A673 (cell line): Measurements from ENCODE around the gene RPRD1B. TPM values are rescaled to one million over a fixed set of nuclear protein-coding genes. Genes with fewer than 3 reads are reported as not detected.

Experiments used
- BruUV-seq: library from RNA; stranded (reverse); fragments of 400-500 nt; replicated peaks from 2 replicates; lab custom pipeline; 2021; lab: Mats Ljungman, UMichigan
- CTCF ChIA-PET: fragments of 300-600 bp; sonication (Branson Sonifier 250); formaldehyde crosslinking; loops from one replicate; lab custom pipeline; 2022; ENCODE audit warnings: antibody characterized with exemption; lab: Charles Lee
- POLR2A ChIA-PET: fragments of 300-600 bp; sonication (Branson Sonifier 250); formaldehyde crosslinking; loops from one replicate; lab custom pipeline; 2022; ENCODE audit warnings: antibody characterized with exemption; ENCODE audit not compliant: low non-redundant PET; lab: Charles Lee
- DNase-seq: peaks from one replicate; pipeline ENCODE4 v3.0.0-alpha.2; 2015; ENCODE audit warnings: low spot score
- H3K27ac ChIP-seq: fragments of 200-600 bp; sonication (generic); 2 replicates; pipeline ENCODE4 v1.5.1; 2016; ENCODE audit warnings: mixed run types, low read depth, mild to moderate bottlenecking, mixed read lengths, antibody characterized with exemption, low read length; ENCODE audit not compliant: poor library complexity, severe bottlenecking
- H3K27me3 ChIP-seq: fragments of 200-600 bp; sonication (generic); replicated peaks from 2 replicates; pipeline ENCODE4 v1.6.1; 2017; ENCODE audit warnings: mixed run types, low read depth, mild to moderate bottlenecking, mixed read lengths, antibody characterized with exemption, low read length; ENCODE audit not compliant: insufficient read depth, poor library complexity
- H3K36me3 ChIP-seq: fragments of 200-600 bp; sonication (generic); 2 replicates; pipeline ENCODE4 v1.6.1; 2016; ENCODE audit warnings: mixed run types, mild to moderate bottlenecking, mixed read lengths, antibody characterized with exemption, low read length; ENCODE audit not compliant: insufficient read depth, poor library complexity, severe bottlenecking
- H3K4me1 ChIP-seq: fragments of 200-600 bp; sonication (generic); 2 replicates; pipeline ENCODE4 v1.6.1; 2017; ENCODE audit warnings: mixed run types, mild to moderate bottlenecking, mixed read lengths, antibody characterized with exemption, low read length; ENCODE audit not compliant: insufficient read depth, poor library complexity, severe bottlenecking
- H3K4me3 ChIP-seq: fragments of 200-600 bp; sonication (generic); 2 replicates; pipeline ENCODE4 v1.5.1; 2016; ENCODE audit warnings: low read depth, mixed run types, mild to moderate bottlenecking, mixed read lengths, low read length; ENCODE audit not compliant: poor library complexity, severe bottlenecking
- H3K9me3 ChIP-seq: fragments of 200-600 bp; sonication (generic); 2 replicates; pipeline ENCODE4 v1.6.1; 2016; ENCODE audit warnings: mixed run types, low read depth, mild to moderate bottlenecking, mixed read lengths, antibody characterized with exemption, low read length; ENCODE audit not compliant: poor library complexity, severe bottlenecking
- CTCF ChIP-seq: fragments of 300-800, 200-600 bp; sonication (generic); conservative IDR thresholded peaks from 2 replicates; pipeline ENCODE4 v1.5.1; 2017; ENCODE audit warnings: low read depth, mild to moderate bottlenecking, antibody characterized with exemption, low read length, moderate library complexity, mixed read lengths
- EZH2 ChIP-seq: fragments of 200-600 bp; sonication (generic); IDR thresholded peaks from 2 replicates; pipeline ENCODE4 v1.6.1; 2017; ENCODE audit warnings: borderline replicate concordance, low read depth, mild to moderate bottlenecking, mixed read lengths, antibody characterized with exemption, low read length; ENCODE audit not compliant: poor library complexity, severe bottlenecking
- intact Hi-C: fragments of 100-400 bp; cut with micrococcal nuclease; formaldehyde crosslinking; loops from one replicate; pipeline ENCODE4 v1.10.0; 2022; ENCODE audit not compliant: unreplicated experiment
- total RNA-seq: library from RNA; stranded (reverse); gene quantifications from 2 replicates; pipeline ENCODE4 v1.2.3, GENCODE V29; 2021

Gene RPRD1B
- total RNA-seq, 1 experiment from 2014 or later = 36.1 TPM

- TF ChIP-seq CTCF = no peak
- TF ChIP-seq EZH2 = no peak
- Histone ChIP-seq H3K9me3 (no peaks in the 10 kb centered on the region), H3K27me3 (no peaks in the 10 kb centered on the region), H3K4me1 (no peaks in the 10 kb centered on the region), H3K36me3 (no peaks in the 10 kb centered on the region), H3K27ac (no peak overlapping the region), H3K4me3 (no peak overlapping the region)
- ChIA-PET POLR2A (no interaction called here), CTCF (no interaction called here)
- intact Hi-C loops = no loop called here
- BruUV-seq = no TSS peak
- DNase-seq = no peak
Observed at GRCh38 chr20:38024496-38024895, 9.1 kb upstream of the RPRD1B start.

- Histone ChIP-seq H3K4me1 (peaks cover 8% of the 10 kb centered on the region), H3K9me3 (no peaks in the 10 kb centered on the region), H3K27me3 (no peaks in the 10 kb centered on the region), H3K27ac (no peak overlapping the region), H3K4me3 (no peak overlapping the region), H3K36me3 (no peaks in the 10 kb centered on the region)
- intact Hi-C loops = no loop called here
- DNase-seq = no peak
- CTCF ChIA-PET = interaction anchor here (0.6 kb wide), 1 partner anchor 765 kb away, joined by 7 read pairs; no protein-coding TSS in a partner anchor
- POLR2A ChIA-PET = no interaction called here
- no peak for TF ChIP-seq CTCF
- no peak for TF ChIP-seq EZH2
- no TSS peak for BruUV-seq
Observed at GRCh38 chr20:38029453-38029852, 4.1 kb upstream of the RPRD1B start.

GRCh38 chr20:38031957-38032356, 1.6 kb upstream of the RPRD1B start:
- Histone ChIP-seq H3K36me3 (peaks cover 4% of the 10 kb centered on the region), H3K27ac (no peak overlapping the region), H3K4me3 (peak overlapping the region; percentile 93), H3K4me1 (peaks cover 14% of the 10 kb centered on the region), H3K9me3 (no peaks in the 10 kb centered on the region), H3K27me3 (no peaks in the 10 kb centered on the region)
- TF ChIP-seq EZH2 = no peak
- TF ChIP-seq CTCF = no peak
- DNase-seq = no peak
- CTCF ChIA-PET = interaction anchor here (1.4 kb wide), 1 partner anchor 26 kb away, joined by 5 read pairs; no protein-coding TSS in a partner anchor
- POLR2A ChIA-PET = no interaction called here
- BruUV-seq = no TSS peak
- intact Hi-C loops = no loop called here
